Prostate gland (tissue), 2 donors: Measurements from ENCODE around the gene GNPNAT1.

Experiments used
- CTCF ChIP-seq, 4 experiments: fragments of 200-600 bp in 2 of 4; fragments of 450-650 bp in 2 of 4; sonication (generic) in 2 of 4; IDR thresholded peaks; 1 replicate in 3 of 4; 2 replicates in 1 of 4; pipeline ENCODE4 v1.5.1; 2016 to 2019; ENCODE audit warnings: antibody characterized with exemption in 4 of 4, mild to moderate bottlenecking in 2 of 4, moderate library complexity in 2 of 4
- POLR2AphosphoS5 ChIP-seq: sonication (generic); formaldehyde crosslinking; IDR thresholded peaks from one replicate; pipeline ENCODE4 v1.6.1; 2017; ENCODE audit warnings: antibody characterized with exemption

GRCh38 chr14:52778702-52779101 lies 12.7 kb downstream of the GNPNAT1 start:
- no peak for TF ChIP-seq CTCF (IDR thresholded peaks at IDR 0.05)
- no peak for TF ChIP-seq POLR2AphosphoS5
